Left cardiac atrium (tissue), 4 donors: ENCODE measurements around the gene FGF5. TPM values are rescaled to one million over a fixed set of nuclear protein-coding genes. Genes with fewer than 3 reads are reported as not detected.
"Not testable (repeated sequence)": the region's sequence is repeated elsewhere in the genome, so short reads cannot be mapped to it uniquely, and the experiment has no call there.

Source experiments
- ATAC-seq, 2 donors: fragments of 200-7000 bp; cut with Tn5 transposase; one replicate each; pipeline ENCODE4 v1.9.1; 2020; ENCODE audit warnings: mild to moderate bottlenecking in 2 of 2, moderate library complexity in 2 of 2
- DNase-seq: peaks from one replicate; pipeline ENCODE4 v3.0.0-alpha.2; 2020
- intact Hi-C, 2 donors: fragments of 100-400 bp; cut with DNase I; formaldehyde crosslinking; loops; one replicate each; pipeline versions ENCODE4 v1.14.1 to v1.15.1; 2022 to 2023
- total RNA-seq, 2 donors: library from RNA; stranded (reverse); fragmentation: NEBNext Ultra II Directional; extraction: Animal tissue kit (Norgen Biotek cat#: 25700); gene quantifications; one replicate each; pipeline ENCODE4 v1.2.1, GENCODE V29; 2021
- donor health status: DM: no; HTN: yes; CAD: no.
- donor health status: DM: no; HTN: yes; CAD: no; lungs with severe emphysema.
- donor health status: DM: yes; HTN: yes; CAD: no.
- donor health status: Dilated cardiomyopathy.

Gene FGF5
- total RNA-seq, 2 donors from 2014 or later, result not detected

- intact Hi-C loops, result no loop called here
- ATAC-seq (no peak), DNase-seq (no peak)
Measured at GRCh38 chr4:80276931-80277330, 10.5 kb downstream of the FGF5 start.

- intact Hi-C loops, result no loop called here
- ATAC-seq (no peak), DNase-seq (no peak)
Measured at GRCh38 chr4:80279751-80280150, 13.3 kb downstream of the FGF5 start.

DNA sequence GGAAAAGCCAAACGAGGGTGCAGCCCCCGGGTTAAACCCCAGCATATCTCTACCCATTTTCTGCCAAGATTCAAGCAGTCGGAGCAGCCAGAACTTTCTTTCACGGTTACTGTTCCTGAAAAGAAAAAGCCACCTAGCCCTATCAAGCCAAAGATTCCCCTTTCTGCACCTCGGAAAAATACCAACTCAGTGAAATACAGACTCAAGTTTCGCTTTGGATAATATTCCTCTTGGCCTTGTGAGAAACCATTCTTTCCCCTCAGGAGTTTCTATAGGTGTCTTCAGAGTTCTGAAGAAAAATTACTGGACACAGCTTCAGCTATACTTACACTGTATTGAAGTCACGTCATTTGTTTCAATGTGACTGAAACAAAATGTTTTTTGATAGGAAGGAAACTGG lies 20.0 kb downstream of the FGF5 start:
- intact Hi-C loops, result no loop called here
- DNase-seq, result no peak
- ATAC-seq, result no peak

- ATAC-seq, DNase-seq, intact Hi-C loops: not testable (repeated sequence)
Measured at GRCh38 chr4:80290665-80291064, 24.2 kb downstream of the FGF5 start.

GRCh38 chr4:80294206-80294605 lies 27.7 kb downstream of the FGF5 start:
- no peak for DNase-seq
- intact Hi-C loops, result no loop called here
- no peak for ATAC-seq

- intact Hi-C loops, result no loop called here
- ATAC-seq (no peak), DNase-seq (no peak)
Measured at GRCh38 chr4:80295336-80295735, 28.9 kb downstream of the FGF5 start.

GRCh38 chr4:80295826-80296225 lies 29.4 kb downstream of the FGF5 start:
- intact Hi-C loops, result no loop called here
- no peak for ATAC-seq

DNA sequence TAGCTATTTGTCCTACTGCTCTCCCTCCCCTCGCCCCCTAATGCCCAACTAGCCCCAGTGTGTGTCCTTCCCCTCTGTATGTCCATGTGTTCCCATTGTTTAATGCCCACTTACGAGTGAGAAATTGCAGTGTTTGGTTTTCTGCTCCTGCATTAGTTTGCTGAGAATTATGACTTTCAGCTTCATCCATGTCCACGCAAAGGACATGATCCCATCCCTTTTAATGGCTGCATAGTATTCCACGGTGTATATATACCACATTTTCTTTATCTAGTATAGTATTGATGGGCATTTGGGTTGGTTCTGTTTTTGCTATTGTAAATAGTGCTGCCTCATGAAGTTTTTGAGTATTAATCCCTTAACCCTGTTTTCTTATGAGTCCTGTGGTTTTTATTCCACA lies 35.4 kb downstream of the FGF5 start:
- no peak for ATAC-seq
- intact Hi-C loops, result no loop called here

More at GRCh38 chr4:80295826-80296225, 29.4 kb downstream of the FGF5 start:
- no peak for DNase-seq

DNA sequence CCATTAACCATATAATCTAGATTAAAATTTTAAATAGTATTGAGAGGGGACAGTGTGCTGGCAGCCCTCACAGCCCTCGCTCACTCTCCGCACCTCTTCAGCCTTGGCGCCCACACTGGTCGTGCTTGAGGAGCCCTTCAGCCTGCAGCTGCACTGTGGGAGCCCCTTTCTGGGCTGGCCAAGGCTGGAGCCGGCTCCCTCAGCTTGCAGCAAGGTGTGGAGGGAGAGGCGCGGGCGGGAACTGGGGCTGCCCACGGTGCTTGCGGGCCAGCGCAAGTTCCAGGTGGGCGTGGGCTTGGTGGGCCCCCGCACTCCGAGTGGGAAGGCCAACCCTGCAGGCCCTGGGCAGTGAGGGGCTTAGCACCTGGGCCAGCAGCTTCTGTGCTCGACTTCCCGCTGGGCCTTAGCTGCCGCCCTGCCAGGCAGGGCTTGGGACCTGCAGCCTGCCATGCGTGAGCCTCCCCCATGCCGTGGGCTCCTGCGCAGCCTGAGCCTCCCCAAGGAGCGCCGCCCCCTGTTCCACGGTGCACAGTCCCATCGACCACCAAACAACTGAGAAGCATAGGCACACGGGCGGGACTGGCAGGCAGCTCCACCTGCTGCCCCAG lies 36.3 kb downstream of the FGF5 start:
- DNase-seq, result no peak
- no peak for ATAC-seq
- intact Hi-C loops, result no loop called here

More for the DNA sequence above, 35.4 kb downstream of the FGF5 start:
- no peak for DNase-seq

GRCh38 chr4:80305466-80305865 lies 39.0 kb downstream of the FGF5 start:
- intact Hi-C loops, result no loop called here
- DNase-seq, result no peak

GRCh38 chr4:80306260-80306659 lies 39.8 kb downstream of the FGF5 start:
- intact Hi-C loops, result no loop called here
- ATAC-seq, result no peak
- DNase-seq, result no peak

More at GRCh38 chr4:80305466-80305865, 39.0 kb downstream of the FGF5 start:
- ATAC-seq, result no peak

DNA sequence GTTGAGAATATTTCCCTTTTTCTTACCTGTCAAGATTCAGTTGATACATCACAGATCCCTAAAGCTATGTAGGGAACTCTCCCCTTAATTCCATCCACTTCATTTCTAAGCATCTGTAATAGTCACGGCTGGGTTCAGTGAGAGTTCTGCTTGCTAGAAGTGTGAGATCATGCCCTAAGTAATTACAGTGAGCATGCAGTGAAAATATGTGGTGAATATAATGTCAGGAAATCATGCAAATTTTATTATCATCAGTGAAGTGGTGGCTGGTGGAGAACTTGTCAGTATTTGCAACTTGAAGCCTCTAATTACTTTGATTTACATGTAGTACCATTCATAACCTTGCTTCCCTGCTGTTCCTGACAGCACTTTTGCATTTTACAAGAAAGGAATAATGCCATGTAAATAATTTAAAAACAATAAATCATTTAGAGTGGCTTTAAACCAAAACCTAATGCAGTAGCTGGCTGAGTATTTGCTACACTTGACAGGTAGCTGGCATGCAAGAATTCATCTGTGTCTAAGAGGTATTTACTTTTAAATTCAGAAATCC lies 40.8 kb downstream of the FGF5 start:
- no peak for DNase-seq
- peak in 1 of 2 donors; percentile 59 for ATAC-seq
- intact Hi-C loops, result no loop called here

GRCh38 chr4:80307774-80308465 lies 41.5 kb downstream of the FGF5 start:
- ATAC-seq (peak in 1 of 2 donors; percentile 91), DNase-seq (peak; percentile 27)
- intact Hi-C loops, result no loop called here

DNA sequence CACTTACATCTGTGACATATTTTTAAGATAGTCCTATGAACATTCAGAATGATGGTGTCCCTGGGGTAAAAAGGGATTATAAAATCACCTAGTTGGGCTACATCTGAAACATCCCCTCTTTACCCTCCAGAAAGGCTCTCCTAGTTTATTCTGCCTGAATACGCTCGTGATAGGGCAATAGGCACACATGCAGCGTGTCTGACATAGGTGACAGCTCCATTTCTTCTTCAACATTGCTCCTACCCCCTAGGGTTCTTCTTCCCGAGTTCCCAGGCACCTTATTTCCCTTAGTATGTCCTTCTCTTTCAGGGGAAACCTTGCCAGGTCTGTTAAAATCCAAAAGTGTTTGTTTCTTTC lies 42.0 kb downstream of the FGF5 start:
- no peak for DNase-seq
- no peak for ATAC-seq
- intact Hi-C loops, result no loop called here

DNA sequence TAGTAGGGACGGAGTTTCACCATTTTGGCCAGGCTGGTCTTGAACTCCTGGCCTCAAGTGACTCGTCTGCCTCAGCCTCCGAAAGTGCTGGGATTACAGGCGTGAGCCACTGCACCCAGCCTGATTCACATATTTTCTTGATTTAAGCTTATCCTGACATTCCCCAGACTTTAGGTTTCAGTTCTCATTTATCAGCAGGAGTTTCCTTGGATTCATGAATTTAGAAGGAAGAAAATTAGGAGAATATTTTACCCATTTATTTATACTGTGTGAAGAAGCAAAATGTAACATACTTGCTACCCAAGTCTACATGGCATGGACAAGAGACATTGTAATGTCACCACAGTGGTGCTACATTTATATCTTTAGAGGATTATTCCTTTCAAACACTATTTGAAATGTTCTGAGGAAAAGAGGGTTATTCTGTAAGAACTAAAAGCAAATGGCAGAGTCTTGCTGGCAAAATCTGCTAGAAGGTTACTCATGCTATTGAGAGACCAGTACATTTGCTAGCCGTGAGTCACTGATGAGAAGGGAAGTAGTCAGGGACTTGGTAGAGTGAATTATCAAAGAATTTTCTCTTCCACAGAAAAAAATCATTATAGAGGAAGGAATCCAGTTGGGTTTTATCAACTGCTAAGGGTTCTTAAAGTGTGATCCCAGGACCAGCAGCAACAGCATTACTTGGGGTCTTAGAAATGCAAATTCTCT lies 43.0 kb downstream of the FGF5 start:
- intact Hi-C loops, result no loop called here
- no peak for DNase-seq
- peak in 1 of 2 donors; percentile 71 for ATAC-seq

DNA sequence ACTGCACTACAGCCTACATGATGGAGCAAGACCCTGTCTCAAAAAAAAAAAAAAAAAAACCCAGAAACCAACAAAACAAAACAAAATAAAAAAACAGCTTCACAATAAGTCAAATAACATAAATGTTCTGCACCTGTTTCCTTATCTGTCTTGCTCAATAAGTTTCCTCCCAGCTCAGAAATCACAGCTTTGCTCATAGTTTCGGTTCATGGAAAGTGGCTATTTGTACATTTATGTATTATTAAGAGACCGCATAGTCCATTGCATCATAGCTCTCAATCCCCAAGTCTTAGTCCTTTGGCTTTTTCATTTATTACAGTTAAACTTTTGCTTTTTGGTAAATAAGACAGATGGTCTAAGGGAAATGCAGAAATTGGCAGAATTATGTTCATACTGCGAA lies 44.7 kb downstream of the FGF5 start:
- intact Hi-C loops, result no loop called here
- DNase-seq (no peak), ATAC-seq (no peak)

GRCh38 chr4:80312124-80312523 lies 45.7 kb downstream of the FGF5 start:
- DNase-seq (no peak), ATAC-seq (no peak)
- intact Hi-C loops, result no loop called here

GRCh38 chr4:80313627-80314026 lies 47.2 kb downstream of the FGF5 start:
- DNase-seq (no peak), ATAC-seq (no peak)
- intact Hi-C loops, result no loop called here

GRCh38 chr4:80315848-80316247 lies 49.4 kb downstream of the FGF5 start:
- intact Hi-C loops, DNase-seq, ATAC-seq: not testable (repeated sequence)

GRCh38 chr4:80321341-80321740 lies 54.9 kb downstream of the FGF5 start:
- no peak for ATAC-seq
- DNase-seq, result no peak
- intact Hi-C loops, result no loop called here
